GM18520 (cell line): ENCODE measurements around the gene TIMM50.
"Not testable (repeated sequence)": the region's sequence is repeated elsewhere in the genome, so short reads cannot be mapped to it uniquely, and the experiment has no call there.

Source experiments
- ATAC-seq: cut with Tn5 transposase; IDR thresholded peaks from one replicate; pipeline ENCODE4 v1.9.1; 2021; ENCODE audit not compliant: unreplicated experiment

Gene TIMM50

GRCh38 chr19:39480337-39481228 lies at the start of gene TIMM50:
Gene TIMM50, plus strand, starts transcription at chr19:39480838. Its CDS starts 16 bp downstream, at chr19:39480854.
- ATAC-seq = peak; percentile 79

- no peak for ATAC-seq
Measured at GRCh38 chr19:39432677-39433025, 48.0 kb upstream of the TIMM50 start.

- ATAC-seq = no peak
Measured at GRCh38 chr19:39433480-39434079, 47.1 kb upstream of the TIMM50 start.

GRCh38 chr19:39434123-39435076 lies 46.2 kb upstream of the TIMM50 start:
- no peak for ATAC-seq

GRCh38 chr19:39435499-39436349 lies 44.9 kb upstream of the TIMM50 start, which contains the start of gene RPS16:
Gene RPS16, minus strand, starts transcription at chr19:39435949. Its CDS starts 54 bp downstream, at chr19:39435895.
- peak; percentile 57 for ATAC-seq

GRCh38 chr19:39436350-39436716 lies 44.3 kb upstream of the TIMM50 start:
- no peak for ATAC-seq

GRCh38 chr19:39438270-39438934 lies 42.2 kb upstream of the TIMM50 start:
- ATAC-seq = no peak

GRCh38 chr19:39444598-39445195 lies 35.9 kb upstream of the TIMM50 start:
- ATAC-seq = no peak

- peak; percentile 75 for ATAC-seq
Measured at GRCh38 chr19:39445196-39446111, 35.2 kb upstream of the TIMM50 start, which contains the start of gene SUPT5H. Gene SUPT5H, plus strand, starts transcription at chr19:39445582. Its CDS starts 309 bp downstream, at chr19:39445891.

GRCh38 chr19:39446365-39447084 lies 34.1 kb upstream of the TIMM50 start:
- no peak for ATAC-seq

GRCh38 chr19:39448271-39448670 lies 32.4 kb upstream of the TIMM50 start:
- ATAC-seq = no peak

- ATAC-seq = no peak
Measured at GRCh38 chr19:39449116-39449797, 31.4 kb upstream of the TIMM50 start.

GRCh38 chr19:39451257-39451656 lies 29.4 kb upstream of the TIMM50 start:
- not testable (repeated sequence) for ATAC-seq

GRCh38 chr19:39463403-39463802 lies 17.2 kb upstream of the TIMM50 start:
- ATAC-seq = no peak

GRCh38 chr19:39465956-39466747 lies 14.5 kb upstream of the TIMM50 start:
- no peak for ATAC-seq

- ATAC-seq = no peak
Measured at GRCh38 chr19:39467941-39468340, 12.7 kb upstream of the TIMM50 start.
